ACC112 (cell line): ENCODE data around the gene LBH.

Experiments
- H2AFZ ChIP-seq: fragments of 200-600 bp; sonication (generic); one replicate; pipeline ENCODE4 v1.6.0; 2017; ENCODE audit warnings: antibody characterized with exemption, low read length; ENCODE audit not compliant: unreplicated experiment
- H3K27ac ChIP-seq: fragments of 200-600 bp; sonication (generic); 2 replicates; pipeline ENCODE4 v1.5.1; 2014; ENCODE audit warnings: low read depth, mild to moderate bottlenecking, antibody characterized with exemption, low read length, moderate library complexity
- H3K27me3 ChIP-seq: fragments of 200-600 bp; sonication (generic); 2 replicates; pipeline ENCODE4 v1.6.1; 2014; ENCODE audit warnings: mild to moderate bottlenecking, antibody characterized with exemption, low read length, moderate library complexity, mixed read lengths; ENCODE audit not compliant: insufficient read depth
- H3K36me3 ChIP-seq: fragments of 200-600 bp; sonication (generic); 2 replicates; pipeline ENCODE4 v1.6.1; 2016; ENCODE audit warnings: mild to moderate bottlenecking, antibody characterized with exemption, low read length, moderate library complexity, mixed read lengths; ENCODE audit not compliant: insufficient read depth
- H3K4me1 ChIP-seq: fragments of 200-600 bp; sonication (generic); one replicate; pipeline ENCODE4 v1.6.1; 2016; ENCODE audit warnings: low read length, mixed read lengths; ENCODE audit not compliant: insufficient read depth, unreplicated experiment, control insufficient read depth
- H3K4me3 ChIP-seq: fragments of 200-600 bp; sonication (generic); 2 replicates; pipeline ENCODE4 v1.5.1; 2014; ENCODE audit warnings: mild to moderate bottlenecking, low read depth, low read length
- H3K79me2 ChIP-seq: fragments of 200-600 bp; sonication (generic); one replicate; pipeline ENCODE4 v1.6.0; 2016; ENCODE audit warnings: low read length; ENCODE audit not compliant: control insufficient read depth, unreplicated experiment, insufficient read depth

LBH gene

GRCh38 chr2:30197570-30198192 lies 33.7 kb upstream of the LBH start:
- no peaks in the 10 kb centered on the region for H3K36me3 ChIP-seq
- H3K27ac ChIP-seq: no peak overlapping the region
- peaks cover 5% of the 10 kb centered on the region for H3K4me1 ChIP-seq
- H3K4me3 ChIP-seq: no peak overlapping the region
- H3K27me3 ChIP-seq: no peaks in the 10 kb centered on the region
- H3K79me2 ChIP-seq: no peaks in the 10 kb centered on the region
- no peak overlapping the region for H2AFZ ChIP-seq

GRCh38 chr2:30201990-30202389 lies 29.3 kb upstream of the LBH start:
- H3K79me2 ChIP-seq: no peaks in the 10 kb centered on the region
- H3K27ac ChIP-seq: no peak overlapping the region
- no peak overlapping the region for H3K4me3 ChIP-seq
- H3K4me1 ChIP-seq: peaks cover 5% of the 10 kb centered on the region
- H3K27me3 ChIP-seq: 0 out of 2 replicates have a peak, but pooled peaks cover 4% of the 10 kb centered on the region
- no peak overlapping the region for H2AFZ ChIP-seq
- no peaks in the 10 kb centered on the region for H3K36me3 ChIP-seq

- Histone ChIP-seq H3K27me3 (0 out of 2 replicates have a peak, but pooled peaks cover 4% of the 10 kb centered on the region), H3K36me3 (no peaks in the 10 kb centered on the region), H2AFZ (no peak overlapping the region), H3K4me3 (no peak overlapping the region), H3K27ac (no peak overlapping the region), H3K79me2 (no peaks in the 10 kb centered on the region), H3K4me1 (peaks cover 5% of the 10 kb centered on the region)
These were observed 28.2 kb upstream of the LBH start for GRCh38 chr2:30203156-30203555.

GRCh38 chr2:30204281-30204680 lies 27.1 kb upstream of the LBH start:
- H3K4me1 ChIP-seq: peaks cover 5% of the 10 kb centered on the region
- no peak overlapping the region for H3K4me3 ChIP-seq
- H3K27ac ChIP-seq: no peak overlapping the region
- H3K36me3 ChIP-seq: no peaks in the 10 kb centered on the region
- H3K79me2 ChIP-seq: no peaks in the 10 kb centered on the region
- 0 out of 2 replicates have a peak, but pooled peaks cover 4% of the 10 kb centered on the region for H3K27me3 ChIP-seq
- no peak overlapping the region for H2AFZ ChIP-seq

- Histone ChIP-seq H3K79me2 (no peaks in the 10 kb centered on the region), H3K36me3 (no peaks in the 10 kb centered on the region), H2AFZ (no peak overlapping the region), H3K27ac (no peak overlapping the region), H3K4me3 (no peak overlapping the region), H3K27me3 (0 out of 2 replicates have a peak, but pooled peaks cover 4% of the 10 kb centered on the region), H3K4me1 (peaks cover 5% of the 10 kb centered on the region)
These were observed 25.9 kb upstream of the LBH start for GRCh38 chr2:30205456-30205855.

GRCh38 chr2:30206461-30207430 lies 24.6 kb upstream of the LBH start:
- H3K4me3 ChIP-seq: no peak overlapping the region
- 0 out of 2 replicates have a peak, but pooled peaks cover 4% of the 10 kb centered on the region for H3K27me3 ChIP-seq
- H2AFZ ChIP-seq: no peak overlapping the region
- no peaks in the 10 kb centered on the region for H3K36me3 ChIP-seq
- peaks cover 3% of the 10 kb centered on the region for H3K4me1 ChIP-seq
- no peaks in the 10 kb centered on the region for H3K79me2 ChIP-seq
- no peak overlapping the region for H3K27ac ChIP-seq

GRCh38 chr2:30208453-30208852 lies 22.9 kb upstream of the LBH start:
- Histone ChIP-seq H2AFZ (no peak overlapping the region), H3K27me3 (0 out of 2 replicates have a peak, but pooled peaks cover 4% of the 10 kb centered on the region), H3K27ac (no peak overlapping the region), H3K79me2 (no peaks in the 10 kb centered on the region), H3K36me3 (no peaks in the 10 kb centered on the region), H3K4me1 (no peaks in the 10 kb centered on the region), H3K4me3 (no peak overlapping the region)

- Histone ChIP-seq H3K79me2 (no peaks in the 10 kb centered on the region), H3K27ac (no peak overlapping the region), H3K36me3 (no peaks in the 10 kb centered on the region), H3K27me3 (0 out of 2 replicates have a peak, but pooled peaks cover 4% of the 10 kb centered on the region), H2AFZ (no peak overlapping the region), H3K4me1 (no peaks in the 10 kb centered on the region), H3K4me3 (no peak overlapping the region)
These were observed 22.1 kb upstream of the LBH start for GRCh38 chr2:30209227-30209626.

GRCh38 chr2:30213326-30213725 lies 18.0 kb upstream of the LBH start:
- H2AFZ ChIP-seq: no peak overlapping the region
- no peaks in the 10 kb centered on the region for H3K36me3 ChIP-seq
- H3K27ac ChIP-seq: no peak overlapping the region
- no peak overlapping the region for H3K4me3 ChIP-seq
- no peaks in the 10 kb centered on the region for H3K27me3 ChIP-seq
- no peaks in the 10 kb centered on the region for H3K4me1 ChIP-seq
- no peaks in the 10 kb centered on the region for H3K79me2 ChIP-seq

GRCh38 chr2:30213907-30214463 lies 17.3 kb upstream of the LBH start:
- Histone ChIP-seq H3K36me3 (no peaks in the 10 kb centered on the region), H3K4me3 (no peak overlapping the region), H3K27ac (no peak overlapping the region), H3K27me3 (no peaks in the 10 kb centered on the region), H3K79me2 (no peaks in the 10 kb centered on the region), H2AFZ (no peak overlapping the region), H3K4me1 (no peaks in the 10 kb centered on the region)
